Measurements from ENCODE around the gene NXPH2.

DNA sequence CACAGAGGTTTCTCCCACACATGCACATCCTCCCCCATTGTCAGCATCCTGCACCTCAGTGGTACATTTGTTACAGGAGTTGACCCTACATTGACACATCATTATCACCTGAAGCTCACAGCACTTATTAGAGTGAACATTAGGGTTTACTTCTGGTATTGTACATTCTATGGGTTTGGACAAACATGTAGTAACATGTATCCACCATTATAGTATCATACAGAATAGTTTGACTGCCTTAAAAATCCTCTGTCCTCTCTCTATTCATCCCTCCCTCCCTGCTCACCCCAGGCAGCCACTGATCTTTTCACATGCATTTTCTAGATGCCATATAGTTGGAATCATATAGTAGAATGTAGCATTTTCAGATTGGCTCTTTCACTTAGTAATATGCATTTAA is 53.5 kb downstream of the NXPH2 start:
- no peak for TF ChIP-seq CTCF (IDR thresholded peaks at IDR 0.05; ENCODE audit: low read length)
- TF ChIP-seq EZH2 (IDR thresholded peaks at IDR 0.05; ENCODE audit: borderline replicate concordance, low read length): no peak
